ENCODE results near the gene ZMIZ1.

ZMIZ1 gene

GRCh38 chr10:79359816-79360498 lies 291.2 kb downstream of the ZMIZ1 start:
- no peak for TF ChIP-seq ZFX (IDR thresholded peaks at IDR 0.05)
- no peak for TF ChIP-seq CTCF (conservative IDR thresholded peaks at IDR 0.05)
- no peak overlapping the region for H3K27ac ChIP-seq

- TF ChIP-seq ZFX (IDR thresholded peaks at IDR 0.05) = no peak
- no peak for TF ChIP-seq CTCF (conservative IDR thresholded peaks at IDR 0.05)
- no peak overlapping the region for H3K27ac ChIP-seq
These were observed 292.0 kb downstream of the ZMIZ1 start for GRCh38 chr10:79360499-79361342.

GRCh38 chr10:79361726-79362397 lies 293.1 kb downstream of the ZMIZ1 start:
- TF ChIP-seq CTCF (conservative IDR thresholded peaks at IDR 0.05) = no peak
- no peak for TF ChIP-seq ZFX (IDR thresholded peaks at IDR 0.05)
- no peak overlapping the region for H3K27ac ChIP-seq
